Stimulated activated naive CD8-positive, alpha-beta T cell treated with anti-CD3 and anti-CD28 coated beads, Interleukin-15, Interleukin-2, amounts not matched to agents 100 ng/mL and 50 ng/mL, for 24 hours (primary cell): Measurements from ENCODE around the gene COL20A1.

ENCODE experiments used
- H3K27ac Mint-ChIP-seq: one replicate; pipeline ENCODE4 v1.8.0; 2021; ENCODE audit warnings: mild to moderate bottlenecking, mixed read lengths
- H3K27me3 Mint-ChIP-seq: one replicate; pipeline ENCODE4 v1.8.0; 2021; ENCODE audit warnings: mixed read lengths
- H3K36me3 Mint-ChIP-seq: one replicate; pipeline ENCODE4 v1.8.0; 2021; ENCODE audit warnings: low read depth, mixed read lengths
- H3K4me1 Mint-ChIP-seq: one replicate; pipeline ENCODE4 v1.8.0; 2021; ENCODE audit warnings: low read depth, mixed read lengths
- H3K4me3 Mint-ChIP-seq: one replicate; pipeline ENCODE4 v1.8.0; 2021; ENCODE audit warnings: mild to moderate bottlenecking, mixed read lengths
- H3K9me3 Mint-ChIP-seq: one replicate; pipeline ENCODE4 v1.8.0; 2021; ENCODE audit warnings: mixed read lengths

The COL20A1 gene

GRCh38 chr20:63289311-63290135 is 3.5 kb upstream of the COL20A1 start:
- H3K4me1 Mint-ChIP-seq: no peaks in the 10 kb centered on the region
- H3K27me3 Mint-ChIP-seq: no peaks in the 10 kb centered on the region
- no peak overlapping the region for H3K4me3 Mint-ChIP-seq
- H3K9me3 Mint-ChIP-seq: no peaks in the 10 kb centered on the region
- no peaks in the 10 kb centered on the region for H3K36me3 Mint-ChIP-seq
- H3K27ac Mint-ChIP-seq: no peak overlapping the region

GRCh38 chr20:63290136-63290676 is 2.8 kb upstream of the COL20A1 start:
- no peaks in the 10 kb centered on the region for H3K4me1 Mint-ChIP-seq
- no peaks in the 10 kb centered on the region for H3K36me3 Mint-ChIP-seq
- no peaks in the 10 kb centered on the region for H3K9me3 Mint-ChIP-seq
- no peak overlapping the region for H3K4me3 Mint-ChIP-seq
- no peak overlapping the region for H3K27ac Mint-ChIP-seq
- peaks cover 6% of the 10 kb centered on the region for H3K27me3 Mint-ChIP-seq

- Mint-ChIP-seq H3K4me3 (no peak overlapping the region), H3K9me3 (no peaks in the 10 kb centered on the region), H3K36me3 (no peaks in the 10 kb centered on the region), H3K27me3 (peaks cover 11% of the 10 kb centered on the region), H3K4me1 (peaks cover 5% of the 10 kb centered on the region), H3K27ac (no peak overlapping the region)
Observed at GRCh38 chr20:63290677-63291472, 2.1 kb upstream of the COL20A1 start.

GRCh38 chr20:63291811-63292210 is 1.2 kb upstream of the COL20A1 start:
- Mint-ChIP-seq H3K4me1 (peaks cover 5% of the 10 kb centered on the region), H3K36me3 (no peaks in the 10 kb centered on the region), H3K27me3 (peaks cover 11% of the 10 kb centered on the region), H3K27ac (no peak overlapping the region), H3K9me3 (no peaks in the 10 kb centered on the region), H3K4me3 (no peak overlapping the region)

GRCh38 chr20:63292292-63292701 is 689 bp upstream of the COL20A1 start:
- no peak overlapping the region for H3K4me3 Mint-ChIP-seq
- no peak overlapping the region for H3K27ac Mint-ChIP-seq
- H3K9me3 Mint-ChIP-seq: no peaks in the 10 kb centered on the region
- peaks cover 5% of the 10 kb centered on the region for H3K4me1 Mint-ChIP-seq
- H3K27me3 Mint-ChIP-seq: peaks cover 11% of the 10 kb centered on the region
- no peaks in the 10 kb centered on the region for H3K36me3 Mint-ChIP-seq

- no peak overlapping the region for H3K27ac Mint-ChIP-seq
- H3K27me3 Mint-ChIP-seq: peaks cover 11% of the 10 kb centered on the region
- no peaks in the 10 kb centered on the region for H3K36me3 Mint-ChIP-seq
- H3K4me1 Mint-ChIP-seq: peaks cover 5% of the 10 kb centered on the region
- no peaks in the 10 kb centered on the region for H3K9me3 Mint-ChIP-seq
- no peak overlapping the region for H3K4me3 Mint-ChIP-seq
Observed at GRCh38 chr20:63293456-63293855, 470 bp downstream of the COL20A1 start.

GRCh38 chr20:63293871-63294535 is 1.0 kb downstream of the COL20A1 start:
- no peak overlapping the region for H3K27ac Mint-ChIP-seq
- no peak overlapping the region for H3K4me3 Mint-ChIP-seq
- H3K9me3 Mint-ChIP-seq: no peaks in the 10 kb centered on the region
- H3K4me1 Mint-ChIP-seq: peaks cover 5% of the 10 kb centered on the region
- no peaks in the 10 kb centered on the region for H3K36me3 Mint-ChIP-seq
- H3K27me3 Mint-ChIP-seq: peaks cover 13% of the 10 kb centered on the region

GRCh38 chr20:63294536-63294900 is 1.5 kb downstream of the COL20A1 start:
- Mint-ChIP-seq H3K27ac (no peak overlapping the region), H3K9me3 (no peaks in the 10 kb centered on the region), H3K4me3 (no peak overlapping the region), H3K4me1 (peaks cover 5% of the 10 kb centered on the region), H3K36me3 (no peaks in the 10 kb centered on the region), H3K27me3 (peaks cover 15% of the 10 kb centered on the region)

- H3K4me1 Mint-ChIP-seq: peaks cover 5% of the 10 kb centered on the region
- H3K36me3 Mint-ChIP-seq: no peaks in the 10 kb centered on the region
- peaks cover 16% of the 10 kb centered on the region for H3K27me3 Mint-ChIP-seq
- H3K4me3 Mint-ChIP-seq: no peak overlapping the region
- no peaks in the 10 kb centered on the region for H3K9me3 Mint-ChIP-seq
- no peak overlapping the region for H3K27ac Mint-ChIP-seq
Observed at GRCh38 chr20:63295018-63295417, 2.0 kb downstream of the COL20A1 start.

GRCh38 chr20:63295422-63295821 is 2.4 kb downstream of the COL20A1 start:
- Mint-ChIP-seq H3K27ac (no peak overlapping the region), H3K36me3 (no peaks in the 10 kb centered on the region), H3K4me1 (peaks cover 5% of the 10 kb centered on the region), H3K4me3 (no peak overlapping the region), H3K9me3 (no peaks in the 10 kb centered on the region), H3K27me3 (peaks cover 20% of the 10 kb centered on the region)

- peaks cover 5% of the 10 kb centered on the region for H3K4me1 Mint-ChIP-seq
- H3K36me3 Mint-ChIP-seq: no peaks in the 10 kb centered on the region
- H3K27me3 Mint-ChIP-seq: peaks cover 23% of the 10 kb centered on the region
- no peak overlapping the region for H3K4me3 Mint-ChIP-seq
- no peaks in the 10 kb centered on the region for H3K9me3 Mint-ChIP-seq
- H3K27ac Mint-ChIP-seq: no peak overlapping the region
Observed at GRCh38 chr20:63295846-63296245, 2.9 kb downstream of the COL20A1 start.

- no peak overlapping the region for H3K27ac Mint-ChIP-seq
- no peak overlapping the region for H3K4me3 Mint-ChIP-seq
- no peaks in the 10 kb centered on the region for H3K9me3 Mint-ChIP-seq
- peaks cover 5% of the 10 kb centered on the region for H3K4me1 Mint-ChIP-seq
- peaks cover 30% of the 10 kb centered on the region for H3K27me3 Mint-ChIP-seq
- no peaks in the 10 kb centered on the region for H3K36me3 Mint-ChIP-seq
Observed at GRCh38 chr20:63296531-63297299, 3.7 kb downstream of the COL20A1 start.

- H3K9me3 Mint-ChIP-seq: no peaks in the 10 kb centered on the region
- H3K4me1 Mint-ChIP-seq: peaks cover 5% of the 10 kb centered on the region
- no peak overlapping the region for H3K4me3 Mint-ChIP-seq
- H3K27ac Mint-ChIP-seq: no peak overlapping the region
- H3K36me3 Mint-ChIP-seq: no peaks in the 10 kb centered on the region
- H3K27me3 Mint-ChIP-seq: peaks cover 31% of the 10 kb centered on the region
Observed at GRCh38 chr20:63297371-63297781, 4.4 kb downstream of the COL20A1 start.

GRCh38 chr20:63297796-63298572 is 5.0 kb downstream of the COL20A1 start:
- no peak overlapping the region for H3K4me3 Mint-ChIP-seq
- H3K4me1 Mint-ChIP-seq: peaks cover 5% of the 10 kb centered on the region
- H3K36me3 Mint-ChIP-seq: no peaks in the 10 kb centered on the region
- H3K27me3 Mint-ChIP-seq: peaks cover 31% of the 10 kb centered on the region
- H3K9me3 Mint-ChIP-seq: no peaks in the 10 kb centered on the region
- no peak overlapping the region for H3K27ac Mint-ChIP-seq
